Measurements from ENCODE around the gene LRRC31.

Gene LRRC31

GRCh38 chr3:169811631-169812331 lies 58.0 kb downstream of the LRRC31 start (continued):
- no peak for TF ChIP-seq ZNF449 (tag by site-specific recombination; IDR thresholded peaks at IDR 0.05)
- TF ChIP-seq IKZF3 (tag by site-specific recombination; IDR thresholded peaks at IDR 0.05) = no peak
- no peak for TF ChIP-seq ZNF707 (tag by site-specific recombination; IDR thresholded peaks at IDR 0.05)
- no peak for TF ChIP-seq PRDM6 (tag by site-specific recombination; IDR thresholded peaks at IDR 0.05)
- no peak for TF ChIP-seq ATF2 (tag by site-specific recombination; IDR thresholded peaks at IDR 0.05; ENCODE audit: low read depth)
- peak; percentile 95 for TF ChIP-seq PATZ1 (tag by site-specific recombination; IDR thresholded peaks at IDR 0.05)
- no peak for TF ChIP-seq ZNF501 (tag by site-specific recombination; IDR thresholded peaks at IDR 0.05)
- TF ChIP-seq ZBTB8A (tag by site-specific recombination; IDR thresholded peaks at IDR 0.05) = no peak
- no peak for TF ChIP-seq ZNF239 (tag by site-specific recombination; IDR thresholded peaks at IDR 0.05)
- TF ChIP-seq KLF16 (tag by site-specific recombination; IDR thresholded peaks at IDR 0.05) = no peak
- TF ChIP-seq ZNF548 (tag by site-specific recombination; IDR thresholded peaks at IDR 0.05) = no peak
- peak; percentile 53 for TF ChIP-seq ZBTB20 (tag by site-specific recombination; IDR thresholded peaks at IDR 0.05)
- no peak for TF ChIP-seq BCL6B (tag by site-specific recombination; IDR thresholded peaks at IDR 0.05)
- TF ChIP-seq ZBTB6 (tag by site-specific recombination; IDR thresholded peaks at IDR 0.05) = no peak
- no peak for TF ChIP-seq ZNF366 (tag by site-specific recombination; conservative IDR thresholded peaks at IDR 0.05)
- no peak for TF ChIP-seq ZNF555 (tag by site-specific recombination; conservative IDR thresholded peaks at IDR 0.05)
- TF ChIP-seq ZFP69B (tag by site-specific recombination; IDR thresholded peaks at IDR 0.05) = no peak
- TF ChIP-seq SP2 (tag by site-specific recombination; IDR thresholded peaks at IDR 0.05) = peak; percentile 43
- TF ChIP-seq ZNF280D (tag by site-specific recombination; IDR thresholded peaks at IDR 0.05) = no peak
- TF ChIP-seq ZBTB17 (tag by site-specific recombination; IDR thresholded peaks at IDR 0.05) = peak; percentile 89
- TF ChIP-seq ZSCAN4 (tag by site-specific recombination; IDR thresholded peaks at IDR 0.05) = no peak
- TF ChIP-seq INSM2 (tag by site-specific recombination; IDR thresholded peaks at IDR 0.05) = no peak
- TF ChIP-seq GLIS1 (tag by site-specific recombination; IDR thresholded peaks at IDR 0.05) = no peak
